HUES64 (cell line): ENCODE data around the gene FRMPD4.

Source experiments
- H3K27ac ChIP-seq: 2 replicates; pipeline ENCODE4 v1.7.0; 2013; ENCODE audit warnings: low read depth, low read length, inconsistent platforms
- H3K27me3 ChIP-seq: 2 replicates; pipeline ENCODE4 v1.6.1; 2013; ENCODE audit warnings: mild to moderate bottlenecking, low read length; ENCODE audit not compliant: insufficient read depth
- H3K36me3 ChIP-seq: 2 replicates; pipeline ENCODE4 v1.6.1; 2013; ENCODE audit warnings: mild to moderate bottlenecking, low read length; ENCODE audit not compliant: insufficient read depth
- H3K4me1 ChIP-seq: 2 replicates; pipeline ENCODE4 v1.6.1; 2013; ENCODE audit warnings: mild to moderate bottlenecking, low read length, moderate library complexity; ENCODE audit not compliant: insufficient read depth
- H3K4me3 ChIP-seq: 2 replicates; pipeline ENCODE4 v1.5.1; 2013; ENCODE audit warnings: mild to moderate bottlenecking, low read length, moderate library complexity
- H3K9ac ChIP-seq: 2 replicates; pipeline ENCODE4 v1.6.1; 2013; ENCODE audit warnings: mild to moderate bottlenecking, low read depth, low read length
- H3K9me3 ChIP-seq: 2 replicates; pipeline ENCODE4 v1.6.1; 2013; ENCODE audit warnings: low read depth, low read length; ENCODE audit not compliant: insufficient read depth
- WGBS: fragments of 150-250, 120-280 bp; methylation state at CpG from one replicate; pipeline ENCODE4 v1.1.7; 2013; ENCODE audit warnings: missing lambda C conversion rate; 5-methylcytosine and 5-hydroxymethylcytosine counted together

The FRMPD4 gene

DNA sequence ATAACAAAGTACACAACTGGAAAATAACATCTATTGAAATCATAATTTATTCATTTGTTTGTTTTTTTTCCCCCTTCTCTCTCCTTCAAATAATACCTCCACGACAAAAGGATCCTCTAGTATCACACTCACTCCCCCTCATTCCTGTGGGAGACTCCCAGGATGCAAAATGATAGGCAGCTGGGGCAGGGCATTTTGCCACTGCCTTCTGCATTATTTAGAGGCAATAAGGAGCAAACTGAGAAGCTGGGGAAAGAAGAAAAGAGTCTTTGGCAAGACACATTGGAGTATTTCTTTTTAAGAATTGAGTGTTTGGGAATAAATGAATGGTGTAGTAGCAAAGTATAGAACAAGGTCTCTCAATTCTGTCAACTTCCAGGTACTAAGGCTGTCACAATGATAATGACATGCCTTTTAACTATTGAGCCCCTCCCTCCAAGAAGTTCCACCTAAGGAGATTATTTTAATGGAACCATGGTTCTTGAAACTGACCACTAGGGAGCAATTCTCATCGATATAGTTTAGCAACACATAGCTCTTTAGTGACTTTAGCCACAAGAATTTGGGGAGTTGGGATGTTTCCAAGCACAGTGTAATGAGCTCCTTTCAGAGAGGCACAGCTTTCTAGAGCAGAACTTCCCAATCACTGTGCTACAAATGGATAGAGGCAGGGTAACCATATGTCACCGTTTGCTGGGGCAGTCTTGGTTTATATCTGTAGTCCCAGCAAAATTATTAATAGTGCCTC lies 303.3 kb downstream of the FRMPD4 start:
- H3K9me3 ChIP-seq = no peaks in the 10 kb centered on the region
- no peaks in the 10 kb centered on the region for H3K27me3 ChIP-seq
- no peak overlapping the region for H3K4me3 ChIP-seq
- H3K36me3 ChIP-seq = no peaks in the 10 kb centered on the region
- WGBS = 58% methylated on average over 2 of the region's 3 CpGs
- no peak overlapping the region for H3K27ac ChIP-seq
- H3K9ac ChIP-seq = no peak overlapping the region
- H3K4me1 ChIP-seq = peaks cover 12% of the 10 kb centered on the region; the same call in 1 of the 2 replicates

DNA sequence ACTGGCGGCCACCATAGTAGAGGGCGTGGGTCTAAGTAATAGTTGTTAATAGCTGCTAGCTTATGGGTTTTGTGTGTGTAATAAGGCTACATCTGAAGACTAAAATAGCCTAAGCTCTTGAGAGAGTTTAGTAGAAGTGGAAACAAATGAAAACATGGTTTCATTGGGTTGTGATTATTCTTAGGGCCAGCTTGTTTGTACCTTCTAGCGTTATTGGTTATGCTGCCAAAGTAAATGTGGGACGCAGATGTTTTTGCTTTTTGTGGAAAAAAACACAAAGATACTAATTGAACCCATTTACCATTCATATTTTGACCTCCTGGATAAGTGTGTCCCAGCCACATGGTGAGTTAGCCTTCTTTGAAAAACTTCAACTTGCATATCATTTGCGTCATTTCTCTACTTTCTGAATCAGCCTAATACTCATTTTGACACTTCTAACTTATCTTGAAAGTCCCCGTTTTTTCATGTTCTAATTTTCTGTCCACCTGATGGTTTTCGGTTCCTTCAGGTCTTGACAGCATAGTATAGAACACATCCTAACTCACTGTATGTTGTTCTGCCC lies 305.3 kb downstream of the FRMPD4 start:
- WGBS = 90% methylated on average over 6 of the region's 7 CpGs
- H3K36me3 ChIP-seq = no peaks in the 10 kb centered on the region
- no peaks in the 10 kb centered on the region for H3K27me3 ChIP-seq
- peaks cover 8% of the 10 kb centered on the region; the same call in 1 of the 2 replicates for H3K4me1 ChIP-seq
- H3K27ac ChIP-seq = no peak overlapping the region
- H3K4me3 ChIP-seq = no peak overlapping the region
- no peak overlapping the region for H3K9ac ChIP-seq
- no peaks in the 10 kb centered on the region for H3K9me3 ChIP-seq

GRCh38 chrX:12446342-12447075 lies 308.2 kb downstream of the FRMPD4 start:
- H3K4me3 ChIP-seq = no peak overlapping the region
- WGBS = 95% methylated on average over 7 of the region's 7 CpGs
- H3K27ac ChIP-seq = no peak overlapping the region
- H3K9ac ChIP-seq = no peak overlapping the region
- no peaks in the 10 kb centered on the region for H3K27me3 ChIP-seq
- no peaks in the 10 kb centered on the region for H3K36me3 ChIP-seq
- H3K9me3 ChIP-seq = no peaks in the 10 kb centered on the region
- peaks cover under 1% of the 10 kb centered on the region; the same call in 1 of the 2 replicates for H3K4me1 ChIP-seq

- Histone ChIP-seq H3K4me3 (no peak overlapping the region), H3K27ac (no peak overlapping the region), H3K9ac (no peak overlapping the region), H3K27me3 (no peaks in the 10 kb centered on the region), H3K36me3 (no peaks in the 10 kb centered on the region), H3K9me3 (no peaks in the 10 kb centered on the region), H3K4me1 (no peaks in the 10 kb centered on the region)
- WGBS = 89% methylated on average over 5 of the region's 5 CpGs
These were observed 309.3 kb downstream of the FRMPD4 start for GRCh38 chrX:12447448-12448064.

DNA sequence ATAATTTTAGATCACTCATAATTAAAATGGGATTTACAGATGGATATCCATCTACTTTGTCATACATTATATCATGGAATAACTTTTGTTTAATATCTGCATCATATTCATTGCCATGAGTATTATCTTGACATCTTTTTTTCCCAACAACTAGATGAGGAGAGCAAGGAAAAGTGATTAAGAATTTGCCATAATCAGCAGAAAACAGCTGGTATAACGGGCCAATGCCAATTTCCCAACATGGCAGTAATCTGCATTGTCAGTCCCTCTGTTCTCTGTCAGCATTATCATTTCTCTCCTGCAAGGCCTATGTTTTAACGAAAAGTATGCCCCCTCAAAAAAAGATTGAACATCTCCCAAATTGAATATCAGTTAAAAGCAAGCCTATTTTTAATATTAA lies 314.0 kb downstream of the FRMPD4 start:
- Histone ChIP-seq H3K4me3 (no peak overlapping the region), H3K4me1 (no peaks in the 10 kb centered on the region), H3K27me3 (no peaks in the 10 kb centered on the region), H3K36me3 (no peaks in the 10 kb centered on the region), H3K27ac (no peak overlapping the region), H3K9me3 (no peaks in the 10 kb centered on the region), H3K9ac (no peak overlapping the region)
- 94% methylated on average over 2 of the region's 2 CpGs for WGBS

DNA sequence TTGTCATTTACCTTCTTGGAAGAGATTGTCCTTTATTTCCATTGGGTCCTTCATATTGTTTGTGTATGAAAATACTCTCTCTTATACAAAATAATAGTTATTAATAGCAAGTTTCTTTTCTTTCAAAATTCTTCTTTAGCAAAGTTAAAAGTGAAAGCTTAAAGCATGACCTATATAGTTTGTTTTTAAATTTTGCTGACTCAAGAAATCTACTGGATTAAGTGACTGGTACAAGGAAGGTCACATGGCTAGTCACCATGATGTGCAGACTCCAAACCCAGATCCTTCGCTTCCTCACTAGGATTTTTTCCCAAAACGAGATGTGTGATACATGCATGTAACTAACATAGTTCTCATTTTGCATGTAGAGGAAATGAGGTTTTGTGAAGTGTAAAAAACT lies 322.7 kb downstream of the FRMPD4 start:
- H3K27me3 ChIP-seq = no peaks in the 10 kb centered on the region
- no peak overlapping the region for H3K9ac ChIP-seq
- H3K27ac ChIP-seq = no peak overlapping the region
- H3K4me3 ChIP-seq = no peak overlapping the region
- no peaks in the 10 kb centered on the region for H3K36me3 ChIP-seq
- no peaks in the 10 kb centered on the region for H3K4me1 ChIP-seq
- WGBS = 92% methylated on average over 2 of the region's 2 CpGs
- no peaks in the 10 kb centered on the region for H3K9me3 ChIP-seq

DNA sequence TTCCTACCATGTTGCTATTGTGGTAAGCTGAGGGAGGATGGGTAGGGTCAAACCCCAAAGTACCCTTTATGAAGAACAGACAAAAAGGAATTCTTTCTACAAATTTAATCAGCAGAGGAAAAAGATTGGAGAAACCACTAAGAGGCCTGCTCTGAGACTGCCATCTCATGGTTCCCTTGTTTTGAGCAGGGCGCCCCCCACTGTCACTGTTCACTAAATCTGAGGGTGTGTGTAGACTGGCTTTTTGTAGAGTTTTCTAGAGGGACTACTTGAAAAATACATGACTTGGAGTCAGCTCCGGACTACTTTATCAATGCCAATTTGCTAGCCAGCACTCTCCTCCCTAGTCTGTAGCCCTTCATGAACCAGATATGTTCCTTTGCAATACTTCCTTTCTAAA lies 324.8 kb downstream of the FRMPD4 start:
- no peaks in the 10 kb centered on the region for H3K27me3 ChIP-seq
- no peaks in the 10 kb centered on the region for H3K9me3 ChIP-seq
- H3K9ac ChIP-seq = no peak overlapping the region
- 100% methylated on average over 2 of the region's 2 CpGs for WGBS
- no peak overlapping the region for H3K27ac ChIP-seq
- no peak overlapping the region for H3K4me3 ChIP-seq
- peaks cover 3% of the 10 kb centered on the region; the same call in 1 of the 2 replicates for H3K4me1 ChIP-seq
- H3K36me3 ChIP-seq = no peaks in the 10 kb centered on the region

GRCh38 chrX:12463873-12464272 lies 325.6 kb downstream of the FRMPD4 start:
- H3K27me3 ChIP-seq = no peaks in the 10 kb centered on the region
- peaks cover 3% of the 10 kb centered on the region; the same call in 1 of the 2 replicates for H3K4me1 ChIP-seq
- no peak overlapping the region for H3K4me3 ChIP-seq
- no peak overlapping the region for H3K9ac ChIP-seq
- H3K27ac ChIP-seq = no peak overlapping the region
- H3K36me3 ChIP-seq = no peaks in the 10 kb centered on the region
- WGBS = 83% methylated on average over 2 of the region's 2 CpGs
- no peaks in the 10 kb centered on the region for H3K9me3 ChIP-seq

GRCh38 chrX:12467321-12467720 lies 329.0 kb downstream of the FRMPD4 start:
- H3K27me3 ChIP-seq = no peaks in the 10 kb centered on the region
- H3K4me1 ChIP-seq = peaks cover 3% of the 10 kb centered on the region; the same call in 1 of the 2 replicates
- no peak overlapping the region for H3K9ac ChIP-seq
- WGBS = 100% methylated on average over 1 of the region's 1 CpG
- H3K27ac ChIP-seq = no peak overlapping the region
- H3K36me3 ChIP-seq = no peaks in the 10 kb centered on the region
- H3K4me3 ChIP-seq = no peak overlapping the region
- H3K9me3 ChIP-seq = no peaks in the 10 kb centered on the region

DNA sequence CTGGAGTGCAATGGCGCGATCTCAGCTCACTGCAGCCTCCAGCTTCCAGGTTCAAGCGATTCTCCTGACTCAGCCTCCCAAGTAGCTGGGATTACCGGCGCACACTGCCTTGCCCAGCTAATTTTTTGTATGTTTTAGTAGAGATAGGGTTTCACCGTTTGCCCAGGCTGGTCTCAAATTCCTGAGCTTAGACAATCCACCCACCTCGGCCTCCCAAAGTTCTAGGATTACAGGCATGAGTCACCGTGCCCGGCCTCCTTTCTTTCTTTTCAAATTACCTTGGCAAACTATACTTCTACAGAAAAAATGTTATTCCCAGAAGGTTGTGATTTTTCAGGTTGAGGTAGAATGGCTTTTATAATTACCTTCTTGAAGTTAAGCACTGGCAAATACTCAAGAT lies 331.0 kb downstream of the FRMPD4 start:
- Histone ChIP-seq H3K27me3 (no peaks in the 10 kb centered on the region), H3K27ac (no peak overlapping the region), H3K36me3 (no peaks in the 10 kb centered on the region), H3K4me1 (peaks cover 3% of the 10 kb centered on the region; the same call in 1 of the 2 replicates), H3K4me3 (no peak overlapping the region), H3K9me3 (no peaks in the 10 kb centered on the region), H3K9ac (no peak overlapping the region)
- WGBS = 98% methylated on average over 5 of the region's 9 CpGs

DNA sequence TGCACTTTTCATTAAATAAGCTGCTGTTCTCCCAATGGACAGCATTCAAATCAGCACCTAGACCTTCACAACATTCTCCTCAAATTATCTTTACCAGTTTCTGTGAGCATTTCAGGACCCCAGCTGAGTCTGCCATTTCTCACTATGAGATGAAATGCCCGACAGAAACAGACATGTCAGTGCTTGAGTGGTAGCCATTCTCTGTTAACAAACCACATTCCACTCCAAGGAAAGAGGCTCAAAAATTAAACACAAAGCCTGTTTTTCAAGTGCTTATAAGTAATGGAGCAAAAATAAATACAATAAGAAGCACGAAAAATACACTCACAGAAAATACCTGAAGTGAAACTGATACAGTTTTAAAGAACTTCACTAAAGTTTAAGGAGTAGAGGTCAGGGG lies 332.8 kb downstream of the FRMPD4 start:
- Histone ChIP-seq H3K9me3 (no peaks in the 10 kb centered on the region), H3K36me3 (no peaks in the 10 kb centered on the region), H3K27ac (no peak overlapping the region), H3K4me1 (peaks cover 3% of the 10 kb centered on the region; the same call in 1 of the 2 replicates), H3K9ac (no peak overlapping the region), H3K27me3 (no peaks in the 10 kb centered on the region), H3K4me3 (no peak overlapping the region)
- 84% methylated on average over 1 of the region's 2 CpGs for WGBS
